ENCODE measurements around the gene DHX57.
"Not testable (repeated sequence)": the region's sequence is repeated elsewhere in the genome, so short reads cannot be mapped to it uniquely, and the experiment has no call there.

Gene DHX57

GRCh38 chr2:38797953-38798352 lies 77.8 kb downstream of the DHX57 start:
- in situ Hi-C loops (cut with MboI; ENCODE audit: low sequenced_read_pairs), result no loop called here

- in situ Hi-C loops (cut with MboI; ENCODE audit: low sequenced_read_pairs), result no loop called here
Measured at GRCh38 chr2:38797250-38797676, 78.5 kb downstream of the DHX57 start.

GRCh38 chr2:38795016-38795415 lies 80.7 kb downstream of the DHX57 start:
- in situ Hi-C loops (cut with MboI; ENCODE audit: low sequenced_read_pairs), result not testable (repeated sequence)

- in situ Hi-C loops (cut with MboI; ENCODE audit: low sequenced_read_pairs), result no loop called here
Measured at GRCh38 chr2:38794235-38794946, 81.3 kb downstream of the DHX57 start.

- in situ Hi-C loops (cut with MboI; ENCODE audit: low sequenced_read_pairs), result no loop called here
Measured at GRCh38 chr2:38793511-38793910, 82.2 kb downstream of the DHX57 start.

GRCh38 chr2:38792751-38793150 lies 83.0 kb downstream of the DHX57 start:
- in situ Hi-C loops (cut with MboI; ENCODE audit: low sequenced_read_pairs), result no loop called here

- in situ Hi-C loops (cut with MboI; ENCODE audit: low sequenced_read_pairs), result not testable (repeated sequence)
Measured at GRCh38 chr2:38792321-38792720, 83.4 kb downstream of the DHX57 start.

GRCh38 chr2:38791744-38792143 lies 84.0 kb downstream of the DHX57 start:
- in situ Hi-C loops (cut with MboI; ENCODE audit: low sequenced_read_pairs), result no loop called here

GRCh38 chr2:38789691-38790090 lies 86.0 kb downstream of the DHX57 start:
- in situ Hi-C loops (cut with MboI; ENCODE audit: low sequenced_read_pairs), result no loop called here

GRCh38 chr2:38788306-38788705 lies 87.4 kb downstream of the DHX57 start:
- in situ Hi-C loops (cut with MboI; ENCODE audit: low sequenced_read_pairs), result no loop called here

- in situ Hi-C loops (cut with MboI; ENCODE audit: low sequenced_read_pairs), result no loop called here
Measured at GRCh38 chr2:38783586-38783985, 92.1 kb downstream of the DHX57 start.

- in situ Hi-C loops (cut with MboI; ENCODE audit: low sequenced_read_pairs), result no loop called here
Measured at GRCh38 chr2:38778687-38779082, 97.0 kb downstream of the DHX57 start.

- in situ Hi-C loops (cut with MboI; ENCODE audit: low sequenced_read_pairs), result no loop called here
Measured at GRCh38 chr2:38776531-38776930, 99.2 kb downstream of the DHX57 start.

- in situ Hi-C loops (cut with MboI; ENCODE audit: low sequenced_read_pairs), result no loop called here
Measured at GRCh38 chr2:38775921-38776225, 99.9 kb downstream of the DHX57 start.

- in situ Hi-C loops (cut with MboI; ENCODE audit: low sequenced_read_pairs), result no loop called here
Measured at GRCh38 chr2:38775097-38775920, 100.4 kb downstream of the DHX57 start.

- in situ Hi-C loops (cut with MboI; ENCODE audit: low sequenced_read_pairs), result no loop called here
Measured at GRCh38 chr2:38771632-38772031, 104.1 kb downstream of the DHX57 start.

- in situ Hi-C loops (cut with MboI; ENCODE audit: low sequenced_read_pairs), result no loop called here
Measured at GRCh38 chr2:38765551-38765950, 110.2 kb downstream of the DHX57 start.

- in situ Hi-C loops (cut with MboI; ENCODE audit: low sequenced_read_pairs), result no loop called here
Measured at GRCh38 chr2:38765149-38765548, 110.6 kb downstream of the DHX57 start.

GRCh38 chr2:38763728-38764127 lies 112.0 kb downstream of the DHX57 start:
- in situ Hi-C loops (cut with MboI; ENCODE audit: low sequenced_read_pairs), result no loop called here

- in situ Hi-C loops (cut with MboI; ENCODE audit: low sequenced_read_pairs), result no loop called here
Measured at GRCh38 chr2:38763228-38763627, 112.5 kb downstream of the DHX57 start.

- in situ Hi-C loops (cut with MboI; ENCODE audit: low sequenced_read_pairs), result not testable (repeated sequence)
Measured at GRCh38 chr2:38755891-38756290, 119.8 kb downstream of the DHX57 start.

- in situ Hi-C loops (cut with MboI; ENCODE audit: low sequenced_read_pairs), result no loop called here
Measured at GRCh38 chr2:38754506-38754905, 121.2 kb downstream of the DHX57 start.

All from hTERT RPE-1 (cell line).